HG02798 (cell line): Measurements from ENCODE around the gene ADORA2B.
"Not testable (repeated sequence)": the region's sequence is repeated elsewhere in the genome, so short reads cannot be mapped to it uniquely, and the experiment has no call there.

Experiments used
- ATAC-seq: cut with Tn5 transposase; IDR thresholded peaks from one replicate; pipeline ENCODE4 v1.9.1; 2021; ENCODE audit warnings: mild to moderate bottlenecking; ENCODE audit not compliant: unreplicated experiment, poor library complexity

ADORA2B gene

GRCh38 chr17:15944759-15945526, at the start of gene ADORA2B:
Gene ADORA2B (plus strand): TSS chr17:15945130. CDS start chr17:15945249, 119 bp downstream.
- peak; percentile 39 for ATAC-seq

- ATAC-seq: no peak
These were observed 48.7 kb upstream of the ADORA2B start for GRCh38 chr17:15896277-15896676.

GRCh38 chr17:15896834-15897233, 48.1 kb upstream of the ADORA2B start:
- no peak for ATAC-seq

GRCh38 chr17:15899596-15899995, 45.3 kb upstream of the ADORA2B start:
- not testable (repeated sequence) for ATAC-seq

- ATAC-seq: no peak
These were observed 44.1 kb upstream of the ADORA2B start for GRCh38 chr17:15900871-15901270.

GRCh38 chr17:15905236-15905635, 39.7 kb upstream of the ADORA2B start:
- ATAC-seq: not testable (repeated sequence)

GRCh38 chr17:15907290-15907689, 37.6 kb upstream of the ADORA2B start:
- no peak for ATAC-seq

GRCh38 chr17:15908378-15908777, 36.6 kb upstream of the ADORA2B start:
- no peak for ATAC-seq

GRCh38 chr17:15909481-15909991, 35.4 kb upstream of the ADORA2B start:
- no peak for ATAC-seq

GRCh38 chr17:15910791-15911190, 34.1 kb upstream of the ADORA2B start:
- no peak for ATAC-seq

DNA sequence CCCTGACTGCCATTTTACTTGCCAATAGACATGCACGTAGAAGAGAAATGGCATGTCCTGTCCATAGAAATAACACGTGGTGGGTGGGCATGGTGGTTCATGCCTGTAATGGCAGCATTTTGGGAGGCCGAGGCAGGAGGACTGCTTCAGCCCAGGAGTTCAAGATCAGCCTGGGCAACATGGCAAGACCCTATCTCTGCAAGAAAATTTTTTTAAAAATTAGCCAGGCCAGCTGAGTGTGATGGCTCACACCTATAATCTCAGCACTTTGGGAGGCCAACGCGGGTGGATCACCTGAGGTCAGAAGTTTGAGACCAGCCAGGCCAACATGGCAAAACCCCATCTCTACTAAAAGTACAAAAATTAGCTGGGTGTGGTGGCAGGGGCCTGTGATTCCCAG, 33.2 kb upstream of the ADORA2B start:
- not testable (repeated sequence) for ATAC-seq

DNA sequence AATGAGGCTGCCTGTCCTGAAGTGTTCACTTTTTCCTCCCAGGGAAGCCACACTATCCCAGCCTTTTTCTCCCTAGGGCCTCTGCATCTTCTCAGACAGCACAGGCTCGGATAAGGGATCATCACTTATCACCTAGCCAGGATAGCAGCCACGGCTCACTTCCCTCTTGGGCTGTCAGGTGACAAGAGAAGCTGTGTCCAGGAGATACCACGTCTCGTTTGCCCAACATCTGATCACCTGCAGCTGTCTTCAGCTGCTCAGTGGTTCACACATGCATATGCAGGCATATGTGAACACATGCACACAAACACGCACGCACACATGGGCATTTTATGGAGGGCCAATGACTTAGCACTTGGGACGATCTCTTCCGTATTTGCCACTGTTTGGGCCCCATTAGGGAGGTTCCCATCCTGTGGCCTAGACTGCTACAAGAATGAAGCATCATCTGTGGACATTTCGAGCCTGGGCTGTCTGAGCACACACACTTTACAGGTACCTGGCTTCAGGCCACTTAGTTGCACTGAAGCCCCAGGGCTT, 32.4 kb upstream of the ADORA2B start:
- ATAC-seq: no peak

- ATAC-seq: no peak
These were observed 31.1 kb upstream of the ADORA2B start for GRCh38 chr17:15913826-15914225.

DNA sequence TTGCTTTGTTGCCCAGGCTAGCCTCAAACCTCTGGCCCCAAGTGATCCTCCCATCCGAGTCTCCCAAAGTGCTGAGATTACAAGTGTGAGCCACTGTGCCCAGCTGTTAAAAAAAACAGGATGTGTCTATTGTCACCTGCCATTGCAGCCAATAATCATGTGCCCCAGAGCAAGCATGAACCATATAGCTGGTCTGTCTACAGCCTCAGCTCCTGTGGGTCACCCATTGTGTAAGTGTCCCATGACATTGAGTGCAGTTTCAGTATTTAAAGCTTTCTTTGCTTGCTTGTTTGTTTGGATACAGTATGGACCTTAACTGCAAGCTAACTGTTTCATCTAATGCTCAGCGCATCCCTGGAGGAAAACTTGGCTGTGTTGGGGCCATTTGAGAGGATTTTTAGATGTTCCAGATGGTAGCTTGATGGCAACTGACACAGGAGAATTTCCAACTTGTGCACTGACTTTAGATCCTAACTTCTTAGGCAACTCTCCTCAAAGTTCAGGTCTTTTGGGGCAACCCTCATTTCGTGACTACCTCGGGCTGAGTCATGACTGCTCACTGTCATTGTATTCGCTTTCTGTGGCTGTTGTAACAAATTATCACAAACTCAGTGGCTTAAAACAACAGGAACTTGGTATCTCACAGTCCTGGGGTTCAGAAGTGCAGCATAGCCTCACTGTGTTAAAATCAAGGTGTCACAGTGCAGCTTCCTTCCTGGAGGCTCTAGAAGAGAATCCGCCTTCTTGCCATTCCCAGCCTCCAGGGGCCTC, 30.3 kb upstream of the ADORA2B start:
- no peak for ATAC-seq

DNA sequence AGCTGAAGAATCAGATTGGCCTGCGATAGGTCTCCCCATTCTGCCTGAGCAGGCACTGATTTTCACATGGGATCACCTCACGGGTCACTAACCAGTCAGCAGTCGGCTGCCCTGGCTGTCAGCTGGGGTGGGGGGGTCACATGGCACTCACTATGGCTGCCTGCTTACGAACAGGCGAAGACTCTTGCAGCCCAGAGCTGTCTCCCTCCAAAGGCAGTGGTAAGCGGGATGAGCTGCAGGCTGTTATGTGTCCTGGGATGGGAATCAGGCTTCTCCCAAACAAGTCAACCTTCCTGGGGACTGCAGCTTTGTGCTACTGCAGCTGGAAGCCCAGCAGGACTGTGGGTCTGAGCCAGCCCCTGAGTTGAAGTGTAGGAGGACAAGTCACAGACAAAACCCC, 29.0 kb upstream of the ADORA2B start:
- ATAC-seq: no peak

DNA sequence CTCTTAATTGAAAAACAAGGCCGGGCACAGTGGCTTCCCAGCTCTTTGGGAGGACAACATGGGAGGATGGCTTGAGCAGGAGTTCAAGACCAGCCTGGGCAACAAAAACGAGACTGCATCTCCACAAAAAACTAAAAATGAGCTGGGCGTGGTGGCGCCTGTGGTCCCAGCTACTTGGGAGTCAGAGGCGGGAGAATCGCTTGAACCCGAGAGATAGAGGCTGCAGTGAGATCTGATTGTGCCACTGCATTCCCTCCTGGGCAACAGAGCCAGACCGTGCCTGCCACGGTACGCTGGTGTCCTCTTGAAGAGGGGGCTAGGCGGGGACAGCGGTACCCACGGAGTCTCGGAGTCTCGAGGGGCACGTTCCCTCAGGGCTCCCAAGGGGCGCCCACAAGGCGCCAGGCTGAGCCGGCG, 27.9 kb upstream of the ADORA2B start:
- ATAC-seq: no peak

- ATAC-seq: no peak
These were observed 27.4 kb upstream of the ADORA2B start for GRCh38 chr17:15917438-15918027.

DNA sequence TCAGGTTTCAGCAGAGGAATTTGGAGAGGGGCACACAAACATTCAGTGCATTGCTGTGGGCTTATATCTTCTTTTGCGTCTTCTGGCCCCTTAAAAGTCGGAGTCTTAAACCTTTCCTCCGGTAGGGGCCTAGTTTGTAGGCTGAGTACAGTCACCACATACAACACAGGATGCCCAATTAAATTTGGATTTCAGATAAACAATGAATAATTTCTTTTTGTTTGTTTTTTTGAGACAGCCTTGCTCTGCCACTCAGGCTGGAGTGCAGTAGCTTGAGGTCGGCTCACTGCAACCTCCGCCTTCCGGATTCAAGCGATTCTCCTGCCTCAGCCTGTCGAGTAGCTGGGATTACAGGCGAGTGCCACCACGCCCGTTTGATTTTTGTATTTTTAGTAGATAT, 26.7 kb upstream of the ADORA2B start:
- no peak for ATAC-seq

GRCh38 chr17:15918661-15919259, 26.2 kb upstream of the ADORA2B start:
- ATAC-seq: no peak

DNA sequence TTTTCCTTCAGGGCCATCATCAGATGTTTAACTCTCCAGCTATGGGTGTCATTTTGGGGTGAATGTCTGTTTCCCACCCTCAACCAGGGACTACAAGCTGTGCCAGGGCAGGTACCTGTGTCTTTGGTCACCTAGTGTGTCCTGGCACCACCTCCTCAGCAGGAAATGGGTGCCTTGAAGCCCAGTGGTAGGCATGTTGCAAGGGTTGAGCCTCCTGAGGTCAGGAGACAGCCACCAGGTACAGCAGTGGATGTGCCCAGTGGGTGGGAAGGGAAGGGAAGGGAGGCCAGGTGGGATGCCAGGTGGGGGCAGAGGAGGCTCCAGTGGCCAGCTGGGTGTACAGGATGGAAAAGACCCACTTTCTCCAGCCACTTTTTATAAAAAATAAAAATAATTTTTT, 25.5 kb upstream of the ADORA2B start:
- ATAC-seq: no peak
